Measurements from ENCODE around the gene SAPCD2.

Gene SAPCD2

GRCh38 chr9:137027369-137028262 lies 42.7 kb downstream of the SAPCD2 start, which contains the start of gene ABCA2:
ABCA2 (minus strand) TSS chr9:137028237; CDS start chr9:137028140, 97 bp downstream.
- H3K4me3 ChIP-seq (ENCODE audit: low read depth, low read length): peak within 1 kb of the TSS; percentile 59
- no peak for TF ChIP-seq CTCF (IDR thresholded peaks at IDR 0.05; ENCODE audit: insufficient read depth, low read length, missing control alignments)
- POLR2A ChIA-PET: interaction anchor here (0.7 kb wide), 1 partner anchor 138 kb away, joined by 3 read pairs; no protein-coding TSS in a partner anchor
- DNase-seq (ENCODE audit: low read depth, low spot score): no peak
- CTCF ChIA-PET: interaction anchor here (0.8 to 14.2 kb wide), 21 partner anchors 7 to 240 kb away, joined by 3 to 310 read pairs (median 9); partner anchors contain the start of genes C8G, CLIC3, ENTPD2 and NPDC1

GRCh38 chr9:137026828-137027227 lies 43.5 kb downstream of the SAPCD2 start:
- H3K4me3 ChIP-seq (ENCODE audit: low read depth, low read length): peak overlapping the region; percentile 59
- no peak for DNase-seq (ENCODE audit: low read depth, low spot score)
- ChIA-PET CTCF (interaction anchor here (0.7 to 14.2 kb wide), 10 partner anchors 9 to 184 kb away, joined by 3 to 310 read pairs (median 16); partner anchors contain the start of genes AJM1, C8G, ENTPD2 and NPDC1), POLR2A (interaction anchor here (0.7 to 0.8 kb wide), 2 partner anchors 30 to 139 kb away, joined by 3 read pairs; partner anchors contain the start of gene CLIC3)
- no peak for TF ChIP-seq CTCF (IDR thresholded peaks at IDR 0.05; ENCODE audit: insufficient read depth, low read length, missing control alignments)

GRCh38 chr9:137026384-137026783 lies 44.0 kb downstream of the SAPCD2 start:
- DNase-seq (ENCODE audit: low read depth, low spot score): no peak
- POLR2A ChIA-PET: interaction anchor here (0.7 to 0.8 kb wide), 2 partner anchors 30 to 139 kb away, joined by 3 read pairs; partner anchors contain the start of gene CLIC3
- CTCF ChIA-PET: interaction anchor here (0.7 to 14.2 kb wide), 8 partner anchors 10 to 183 kb away, joined by 3 to 310 read pairs (median 16); partner anchors contain the start of genes AJM1, C8G, ENTPD2 and NPDC1
- TF ChIP-seq CTCF (IDR thresholded peaks at IDR 0.05; ENCODE audit: insufficient read depth, low read length, missing control alignments): no peak
- H3K4me3 ChIP-seq (ENCODE audit: low read depth, low read length): no peak overlapping the region

GRCh38 chr9:137025517-137025966 lies 44.8 kb downstream of the SAPCD2 start:
- POLR2A ChIA-PET: no interaction called here
- DNase-seq (ENCODE audit: low read depth, low spot score): no peak
- TF ChIP-seq CTCF (IDR thresholded peaks at IDR 0.05; ENCODE audit: insufficient read depth, low read length, missing control alignments): no peak
- CTCF ChIA-PET: interaction anchor here (1.3 to 14.2 kb wide), 6 partner anchors 10 to 182 kb away, joined by 4 to 310 read pairs (median 48); partner anchors contain the start of genes AJM1, C8G, ENTPD2 and SAPCD2
- H3K4me3 ChIP-seq (ENCODE audit: low read depth, low read length): no peak overlapping the region

- CTCF ChIA-PET: interaction anchor here (11.2 kb wide), 1 partner anchor 12 kb away, joined by 97 read pairs; no protein-coding TSS in a partner anchor
- no peak overlapping the region for H3K4me3 ChIP-seq (ENCODE audit: low read depth, low read length)
- TF ChIP-seq CTCF (IDR thresholded peaks at IDR 0.05; ENCODE audit: insufficient read depth, low read length, missing control alignments): no peak
- POLR2A ChIA-PET: no interaction called here
- DNase-seq (ENCODE audit: low read depth, low spot score): no peak
Observed at GRCh38 chr9:137023583-137023991, 46.8 kb downstream of the SAPCD2 start.

Data from AG04449 (cell line).